ENCODE results near the gene CD80.
A peak's percentile ranks its signal among the peaks of the same experiment; 100 is the strongest.
"Not testable (repeated sequence)": the region's sequence is repeated elsewhere in the genome, so short reads cannot be mapped to it uniquely, and the experiment has no call there.

The CD80 gene

GRCh38 chr3:119557877-119558269 lies 1.5 kb downstream of the CD80 start:
- Histone ChIP-seq H3K36me3 (ENCODE audit: control insufficient read depth, insufficient read depth, low read length) (peaks cover 9% of the 10 kb centered on the region), H3K4me3 (replicated peaks; ENCODE audit: low read depth, low read length) (peak overlapping the region; percentile 90), H3K27me3 (replicated peaks; ENCODE audit: control insufficient read depth, insufficient read depth, low read length) (no peaks in the 10 kb centered on the region)
- TF ChIP-seq CTCF (IDR thresholded peaks at IDR 0.05; ENCODE audit: insufficient read depth, low read length, poor library complexity, severe bottlenecking) = no peak
- no peak for DNase-seq (ENCODE audit: extremely low read depth, insufficient read length)

- no peak for TF ChIP-seq CTCF (IDR thresholded peaks at IDR 0.05; ENCODE audit: insufficient read depth, low read length, poor library complexity, severe bottlenecking)
- H3K4me3 ChIP-seq (replicated peaks; ENCODE audit: low read depth, low read length) = peak overlapping the region; percentile 90
- no peak for DNase-seq (ENCODE audit: extremely low read depth, insufficient read length)
- H3K27me3 ChIP-seq (replicated peaks; ENCODE audit: control insufficient read depth, insufficient read depth, low read length) = no peaks in the 10 kb centered on the region
- peaks cover 9% of the 10 kb centered on the region for H3K36me3 ChIP-seq (ENCODE audit: control insufficient read depth, insufficient read depth, low read length)
These were observed 2.1 kb downstream of the CD80 start for GRCh38 chr3:119557192-119557876.

- DNase-seq (ENCODE audit: extremely low read depth, insufficient read length) = no peak
- Histone ChIP-seq H3K27me3 (replicated peaks; ENCODE audit: control insufficient read depth, insufficient read depth, low read length) (no peaks in the 10 kb centered on the region), H3K4me3 (replicated peaks; ENCODE audit: low read depth, low read length) (peak overlapping the region; percentile 90), H3K36me3 (ENCODE audit: control insufficient read depth, insufficient read depth, low read length) (peaks cover 11% of the 10 kb centered on the region)
- TF ChIP-seq CTCF (IDR thresholded peaks at IDR 0.05; ENCODE audit: insufficient read depth, low read length, poor library complexity, severe bottlenecking) = no peak
These were observed 3.5 kb downstream of the CD80 start for GRCh38 chr3:119555929-119556328.

- H3K4me3 ChIP-seq (replicated peaks; ENCODE audit: low read depth, low read length) = peak overlapping the region; percentile 90
- H3K36me3 ChIP-seq (ENCODE audit: control insufficient read depth, insufficient read depth, low read length) = peaks cover 11% of the 10 kb centered on the region
- DNase-seq (ENCODE audit: extremely low read depth, insufficient read length) = no peak
- no peaks in the 10 kb centered on the region for H3K27me3 ChIP-seq (replicated peaks; ENCODE audit: control insufficient read depth, insufficient read depth, low read length)
- no peak for TF ChIP-seq CTCF (IDR thresholded peaks at IDR 0.05; ENCODE audit: insufficient read depth, low read length, poor library complexity, severe bottlenecking)
These were observed 4.1 kb downstream of the CD80 start for GRCh38 chr3:119555309-119555735.

- Histone ChIP-seq H3K4me3 (replicated peaks; ENCODE audit: low read depth, low read length) (peak overlapping the region; percentile 90), H3K27me3 (replicated peaks; ENCODE audit: control insufficient read depth, insufficient read depth, low read length) (no peaks in the 10 kb centered on the region), H3K36me3 (ENCODE audit: control insufficient read depth, insufficient read depth, low read length) (peaks cover 12% of the 10 kb centered on the region)
- no peak for DNase-seq (ENCODE audit: extremely low read depth, insufficient read length)
- no peak for TF ChIP-seq CTCF (IDR thresholded peaks at IDR 0.05; ENCODE audit: insufficient read depth, low read length, poor library complexity, severe bottlenecking)
These were observed 5.5 kb downstream of the CD80 start for GRCh38 chr3:119553823-119554415.

- not testable (repeated sequence) for H3K27me3 ChIP-seq (replicated peaks; ENCODE audit: control insufficient read depth, insufficient read depth, low read length); DNase-seq (ENCODE audit: extremely low read depth, insufficient read length)
- Histone ChIP-seq H3K36me3 (ENCODE audit: control insufficient read depth, insufficient read depth, low read length) (peaks cover 14% of the 10 kb centered on the region), H3K4me3 (replicated peaks; ENCODE audit: low read depth, low read length) (peak overlapping the region; percentile 90)
These were observed 6.5 kb downstream of the CD80 start for GRCh38 chr3:119552928-119553327.
